OCI-LY7 (cell line): ENCODE data around the gene TMEM250.

Experiments
- EZH2phosphoT487 ChIP-seq: fragments of 200-600 bp; sonication (generic); IDR thresholded peaks from 2 replicates; pipeline ENCODE4 v1.6.1; 2018; ENCODE audit warnings: low read depth, borderline replicate concordance, mild to moderate bottlenecking, mixed run types, antibody characterized with exemption, low read length, moderate library complexity, mixed read lengths
- TF ChIP-seq, protein P1 (sequence below): fragments of 200-600 bp; sonication (generic); conservative IDR thresholded peaks from 2 replicates; pipeline ENCODE4 v1.5.1; 2014; ENCODE audit warnings: mild to moderate bottlenecking, antibody characterized with exemption, low read length, moderate library complexity, mixed read lengths

DNA sequence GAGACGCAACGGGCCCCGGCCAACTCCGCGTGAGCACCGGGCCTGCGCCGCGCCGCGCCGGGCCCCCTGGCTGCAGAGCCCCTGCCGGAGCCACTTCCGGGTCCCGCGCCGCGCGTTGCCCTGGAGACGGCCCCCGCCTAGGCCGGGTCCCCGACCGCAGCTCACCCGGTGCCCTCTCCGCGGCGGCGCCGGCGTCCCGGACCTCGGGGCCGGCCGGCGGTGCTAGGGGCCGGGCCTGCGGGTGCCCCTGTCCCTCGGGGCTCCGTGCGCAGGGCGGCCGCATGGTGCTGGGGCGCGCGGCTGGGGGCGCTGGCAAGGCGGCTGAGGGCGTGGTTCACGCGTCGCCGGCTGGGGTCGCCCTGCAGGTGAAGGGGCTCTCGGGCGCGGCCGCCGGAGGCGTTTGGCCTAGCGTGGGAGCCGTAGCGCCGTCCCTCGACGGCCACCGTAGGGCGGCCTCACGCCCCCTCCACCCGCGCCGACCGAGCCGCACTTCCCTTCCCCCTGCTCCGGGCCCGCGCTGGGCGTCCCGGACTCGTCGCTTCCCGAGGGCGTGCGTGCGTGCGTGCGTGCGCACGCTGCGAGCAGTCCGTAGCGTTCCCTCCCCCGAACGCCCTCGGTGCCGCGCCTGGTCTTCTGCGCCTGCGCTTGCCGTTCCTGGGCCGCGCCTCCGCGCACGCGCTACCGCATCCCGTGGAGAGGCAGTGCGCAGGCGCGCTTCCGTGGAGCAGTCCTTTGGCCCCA lies at the start of gene TMEM250:
- TF ChIP-seq, protein P1, sequence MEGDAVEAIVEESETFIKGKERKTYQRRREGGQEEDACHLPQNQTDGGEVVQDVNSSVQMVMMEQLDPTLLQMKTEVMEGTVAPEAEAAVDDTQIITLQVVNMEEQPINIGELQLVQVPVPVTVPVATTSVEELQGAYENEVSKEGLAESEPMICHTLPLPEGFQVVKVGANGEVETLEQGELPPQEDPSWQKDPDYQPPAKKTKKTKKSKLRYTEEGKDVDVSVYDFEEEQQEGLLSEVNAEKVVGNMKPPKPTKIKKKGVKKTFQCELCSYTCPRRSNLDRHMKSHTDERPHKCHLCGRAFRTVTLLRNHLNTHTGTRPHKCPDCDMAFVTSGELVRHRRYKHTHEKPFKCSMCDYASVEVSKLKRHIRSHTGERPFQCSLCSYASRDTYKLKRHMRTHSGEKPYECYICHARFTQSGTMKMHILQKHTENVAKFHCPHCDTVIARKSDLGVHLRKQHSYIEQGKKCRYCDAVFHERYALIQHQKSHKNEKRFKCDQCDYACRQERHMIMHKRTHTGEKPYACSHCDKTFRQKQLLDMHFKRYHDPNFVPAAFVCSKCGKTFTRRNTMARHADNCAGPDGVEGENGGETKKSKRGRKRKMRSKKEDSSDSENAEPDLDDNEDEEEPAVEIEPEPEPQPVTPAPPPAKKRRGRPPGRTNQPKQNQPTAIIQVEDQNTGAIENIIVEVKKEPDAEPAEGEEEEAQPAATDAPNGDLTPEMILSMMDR, result no peak
- TF ChIP-seq EZH2phosphoT487, result no peak
